GM19455 (cell line): ENCODE data around the gene ZNF385A.
A peak's percentile ranks its signal among the peaks of the same experiment; 100 is the strongest.

Source experiments
- ATAC-seq: cut with Tn5 transposase; IDR thresholded peaks from one replicate; pipeline ENCODE4 v1.9.1; 2021; ENCODE audit not compliant: unreplicated experiment

Gene ZNF385A

GRCh38 chr12:54384591-54385041 is at the start of gene ZNF385A:
Gene ZNF385A (minus strand): TSS chr12:54384733. CDS start chr12:54384514, 219 bp downstream.
- ATAC-seq, result peak; percentile 45

- no peak for ATAC-seq
Measured at GRCh38 chr12:54432815-54433164, 48.3 kb upstream of the ZNF385A start.

GRCh38 chr12:54431911-54432814 is 47.6 kb upstream of the ZNF385A start:
- ATAC-seq, result no peak

GRCh38 chr12:54430471-54431069 is 46.0 kb upstream of the ZNF385A start:
- ATAC-seq, result no peak

GRCh38 chr12:54429014-54429471 is 44.5 kb upstream of the ZNF385A start:
- ATAC-seq, result no peak

GRCh38 chr12:54428050-54429013 is 43.8 kb upstream of the ZNF385A start:
- ATAC-seq, result no peak

- no peak for ATAC-seq
Measured at GRCh38 chr12:54427106-54427505, 42.6 kb upstream of the ZNF385A start.

- ATAC-seq, result no peak
Measured at GRCh38 chr12:54426690-54427089, 42.2 kb upstream of the ZNF385A start.

GRCh38 chr12:54425702-54426101 is 41.2 kb upstream of the ZNF385A start:
- no peak for ATAC-seq

GRCh38 chr12:54424224-54424623 is 39.7 kb upstream of the ZNF385A start:
- no peak for ATAC-seq

- ATAC-seq, result no peak
Measured at GRCh38 chr12:54423816-54424150, 39.2 kb upstream of the ZNF385A start.

GRCh38 chr12:54421879-54422250 is 37.3 kb upstream of the ZNF385A start:
- ATAC-seq, result no peak

- no peak for ATAC-seq
Measured at GRCh38 chr12:54421175-54421878, 36.8 kb upstream of the ZNF385A start.

- ATAC-seq, result no peak
Measured at GRCh38 chr12:54420766-54421144, 36.2 kb upstream of the ZNF385A start.

- no peak for ATAC-seq
Measured at GRCh38 chr12:54419088-54419887, 34.8 kb upstream of the ZNF385A start, which contains the start of gene ITGA5. Gene ITGA5 (minus strand): TSS chr12:54419266. CDS start chr12:54419198, 68 bp downstream.

- ATAC-seq, result no peak
Measured at GRCh38 chr12:54418441-54419087, 34.0 kb upstream of the ZNF385A start.

- ATAC-seq, result no peak
Measured at GRCh38 chr12:54417712-54418440, 33.3 kb upstream of the ZNF385A start.
